ENCODE results near the gene ADSS2. TPM values are rescaled to one million over a fixed set of nuclear protein-coding genes. Genes with fewer than 3 reads are reported as not detected.

Gene ADSS2
- total RNA-seq, 1 experiment from 2014 or later = 55.0 TPM

DNA sequence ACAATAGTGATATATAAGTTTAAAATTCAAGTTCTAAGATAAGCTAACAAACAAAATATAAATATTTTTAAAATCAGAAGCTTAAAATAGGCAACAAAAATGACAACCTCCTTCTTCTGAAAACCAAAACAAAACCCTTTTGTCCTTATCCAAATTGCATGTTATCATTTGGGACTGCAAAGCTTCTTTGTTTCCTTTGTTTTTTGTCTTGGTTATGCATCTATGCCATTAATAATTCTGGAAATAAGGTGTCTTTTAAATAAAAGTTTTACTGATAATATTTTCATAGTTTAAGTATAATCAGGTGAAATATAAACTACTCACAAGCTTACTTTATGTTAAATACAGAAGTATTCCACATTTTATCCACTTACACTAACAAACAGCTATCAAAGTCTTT is 20.5 kb downstream of the ADSS2 start:
- Histone ChIP-seq H3K4me3 (ENCODE audit: low read length) (no peak overlapping the region), H3K9me3 (ENCODE audit: low read length) (no peaks in the 10 kb centered on the region), H2AFZ (ENCODE audit: low read length) (no peak overlapping the region), H4K20me1 (ENCODE audit: low read length) (no peaks in the 10 kb centered on the region), H3K4me2 (ENCODE audit: low read length) (no peak overlapping the region), H3K27ac (ENCODE audit: low read length) (no peak overlapping the region), H3K27me3 (ENCODE audit: low read length) (no peaks in the 10 kb centered on the region), H3K79me2 (ENCODE audit: low read length) (peaks cover 15% of the 10 kb centered on the region), H3K9me2 (replicated peaks; ENCODE audit: low read length) (no peaks in the 10 kb centered on the region), H3K9ac (ENCODE audit: low read length) (no peak overlapping the region), H3K36me3 (ENCODE audit: low read depth, low read length) (peaks cover 24% of the 10 kb centered on the region; the same call in 1 of the 2 replicates), H3K4me1 (ENCODE audit: insufficient read depth, low read length) (peaks cover 13% of the 10 kb centered on the region), H3F3A (ENCODE audit: low read length, unreplicated experiment) (peaks cover 6% of the 10 kb centered on the region)
- intact Hi-C loops (cut with micrococcal nuclease) = no loop called here
- ChIA-PET POLR2A (ENCODE audit: unreplicated experiment) (no interaction called here), CTCF (no interaction called here)
- ATAC-seq (no peak), DNase-seq (no peak)
- TF ChIP-seq EZH2phosphoT487 (IDR thresholded peaks at IDR 0.05; ENCODE audit: borderline replicate concordance, low read length) = no peak
- TF ChIP-seq EZH2 (IDR thresholded peaks at IDR 0.05; ENCODE audit: low read length, unreplicated experiment) = no peak
- TF ChIP-seq, protein P1, sequence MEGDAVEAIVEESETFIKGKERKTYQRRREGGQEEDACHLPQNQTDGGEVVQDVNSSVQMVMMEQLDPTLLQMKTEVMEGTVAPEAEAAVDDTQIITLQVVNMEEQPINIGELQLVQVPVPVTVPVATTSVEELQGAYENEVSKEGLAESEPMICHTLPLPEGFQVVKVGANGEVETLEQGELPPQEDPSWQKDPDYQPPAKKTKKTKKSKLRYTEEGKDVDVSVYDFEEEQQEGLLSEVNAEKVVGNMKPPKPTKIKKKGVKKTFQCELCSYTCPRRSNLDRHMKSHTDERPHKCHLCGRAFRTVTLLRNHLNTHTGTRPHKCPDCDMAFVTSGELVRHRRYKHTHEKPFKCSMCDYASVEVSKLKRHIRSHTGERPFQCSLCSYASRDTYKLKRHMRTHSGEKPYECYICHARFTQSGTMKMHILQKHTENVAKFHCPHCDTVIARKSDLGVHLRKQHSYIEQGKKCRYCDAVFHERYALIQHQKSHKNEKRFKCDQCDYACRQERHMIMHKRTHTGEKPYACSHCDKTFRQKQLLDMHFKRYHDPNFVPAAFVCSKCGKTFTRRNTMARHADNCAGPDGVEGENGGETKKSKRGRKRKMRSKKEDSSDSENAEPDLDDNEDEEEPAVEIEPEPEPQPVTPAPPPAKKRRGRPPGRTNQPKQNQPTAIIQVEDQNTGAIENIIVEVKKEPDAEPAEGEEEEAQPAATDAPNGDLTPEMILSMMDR (conservative IDR thresholded peaks at IDR 0.05; ENCODE audit: low read depth, low read length) = no peak
- no TSS peak for BruUV-seq (replicated peaks)

DNA sequence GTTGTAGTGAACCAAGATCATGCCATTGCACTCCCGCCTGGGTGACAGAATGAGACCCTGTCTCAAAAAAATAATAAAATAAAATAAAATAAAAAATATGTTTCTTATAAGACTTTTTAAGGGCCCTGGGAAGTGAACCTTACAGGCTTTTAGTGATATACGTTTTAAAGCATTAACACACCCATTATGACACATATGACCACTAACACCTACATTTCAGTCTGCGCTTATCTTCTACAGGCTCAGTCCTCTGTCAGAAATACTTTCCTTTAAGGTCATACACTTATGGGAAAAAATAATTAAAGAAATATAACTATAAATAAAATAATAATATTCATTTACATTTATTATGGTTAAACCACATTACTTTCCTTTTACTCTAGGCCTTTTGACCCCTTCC is 21.9 kb downstream of the ADSS2 start:
- no peaks in the 10 kb centered on the region for H3K9me3 ChIP-seq (ENCODE audit: low read length)
- no peak overlapping the region for H3K4me2 ChIP-seq (ENCODE audit: low read length)
- no TSS peak for BruUV-seq (replicated peaks)
- H3K9me2 ChIP-seq (replicated peaks; ENCODE audit: low read length) = no peaks in the 10 kb centered on the region
- H3K79me2 ChIP-seq (ENCODE audit: low read length) = peaks cover 10% of the 10 kb centered on the region; the same call in 1 of the 2 replicates
- no peaks in the 10 kb centered on the region for H4K20me1 ChIP-seq (ENCODE audit: low read length)
- intact Hi-C loops (cut with micrococcal nuclease) = loop anchor here (1.0 kb wide), 1 partner anchor 12 kb away; no protein-coding TSS in a partner anchor
- no peaks in the 10 kb centered on the region for H3K27me3 ChIP-seq (ENCODE audit: low read length)
- H3K4me3 ChIP-seq (ENCODE audit: low read length) = no peak overlapping the region
- no peaks in the 10 kb centered on the region for H3F3A ChIP-seq (ENCODE audit: low read length, unreplicated experiment)
- POLR2A ChIA-PET (ENCODE audit: unreplicated experiment) = no interaction called here
- peaks cover 24% of the 10 kb centered on the region; the same call in 1 of the 2 replicates for H3K36me3 ChIP-seq (ENCODE audit: low read depth, low read length)
- no peak for TF ChIP-seq EZH2 (IDR thresholded peaks at IDR 0.05; ENCODE audit: low read length, unreplicated experiment)
- TF ChIP-seq, protein P1 (conservative IDR thresholded peaks at IDR 0.05; ENCODE audit: low read depth, low read length) = no peak
- TF ChIP-seq EZH2phosphoT487 (IDR thresholded peaks at IDR 0.05; ENCODE audit: borderline replicate concordance, low read length) = no peak
- no peak for DNase-seq
- H3K4me1 ChIP-seq (ENCODE audit: insufficient read depth, low read length) = no peaks in the 10 kb centered on the region
- H3K27ac ChIP-seq (ENCODE audit: low read length) = no peak overlapping the region
- no peak overlapping the region for H2AFZ ChIP-seq (ENCODE audit: low read length)
- H3K9ac ChIP-seq (ENCODE audit: low read length) = no peak overlapping the region
- CTCF ChIA-PET = no interaction called here
- no peak for ATAC-seq

DNA sequence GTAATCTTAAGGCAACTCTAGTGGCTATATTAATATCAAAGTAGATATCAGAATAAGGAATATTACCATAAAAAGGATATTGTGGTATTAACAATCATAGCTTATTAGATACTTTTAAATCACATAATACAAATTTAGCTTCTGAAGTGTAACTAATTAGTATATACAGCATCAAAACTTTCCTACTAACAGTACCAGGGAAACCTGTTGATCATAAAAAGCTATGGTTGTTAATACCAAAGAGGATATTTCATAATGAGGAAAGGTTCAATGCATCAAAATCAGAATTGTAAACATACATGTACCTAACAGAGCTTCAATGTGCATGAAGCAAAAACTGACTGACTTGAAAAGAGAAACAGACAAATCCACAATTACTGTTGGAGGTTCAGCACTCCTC is 24.1 kb downstream of the ADSS2 start:
- H3K79me2 ChIP-seq (ENCODE audit: low read length) = no peaks in the 10 kb centered on the region
- H3K9me3 ChIP-seq (ENCODE audit: low read length) = no peaks in the 10 kb centered on the region
- H3K27ac ChIP-seq (ENCODE audit: low read length) = no peak overlapping the region
- TF ChIP-seq, protein P1 (conservative IDR thresholded peaks at IDR 0.05; ENCODE audit: low read depth, low read length) = no peak
- TF ChIP-seq EZH2 (IDR thresholded peaks at IDR 0.05; ENCODE audit: low read length, unreplicated experiment) (no peak), EZH2phosphoT487 (IDR thresholded peaks at IDR 0.05; ENCODE audit: borderline replicate concordance, low read length) (no peak)
- ATAC-seq (no peak), DNase-seq (no peak)
- H3K4me1 ChIP-seq (ENCODE audit: insufficient read depth, low read length) = no peaks in the 10 kb centered on the region
- no peaks in the 10 kb centered on the region for H3K27me3 ChIP-seq (ENCODE audit: low read length)
- no peaks in the 10 kb centered on the region for H3F3A ChIP-seq (ENCODE audit: low read length, unreplicated experiment)
- H3K4me3 ChIP-seq (ENCODE audit: low read length) = no peak overlapping the region
- BruUV-seq (replicated peaks) = no TSS peak
- intact Hi-C loops (cut with micrococcal nuclease) = no loop called here
- CTCF ChIA-PET = no interaction called here
- H3K36me3 ChIP-seq (ENCODE audit: low read depth, low read length) = peaks cover 33% of the 10 kb centered on the region
- no peak overlapping the region for H2AFZ ChIP-seq (ENCODE audit: low read length)
- no peak overlapping the region for H3K4me2 ChIP-seq (ENCODE audit: low read length)
- no peaks in the 10 kb centered on the region for H4K20me1 ChIP-seq (ENCODE audit: low read length)
- H3K9ac ChIP-seq (ENCODE audit: low read length) = no peak overlapping the region
- no peaks in the 10 kb centered on the region for H3K9me2 ChIP-seq (replicated peaks; ENCODE audit: low read length)
- POLR2A ChIA-PET (ENCODE audit: unreplicated experiment) = interaction anchor here (0.6 kb wide), 2 partner anchors 14 to 608 kb away, joined by 4 to 9 read pairs; no protein-coding TSS in a partner anchor

All from PC-3 (cell line).